DMS 273 (cell line): ENCODE results near the gene CYP2A13.
A peak's percentile ranks its signal among the peaks of the same experiment; 100 is the strongest.
"Not testable (repeated sequence)": the region's sequence is repeated elsewhere in the genome, so short reads cannot be mapped to it uniquely, and the experiment has no call there.

Experiments
- DNase-seq: peaks from one replicate; lab custom pipeline; 2025; ENCODE audit not compliant: unreplicated experiment; lab: John Stamatoyannopoulos, UW

The CYP2A13 gene

GRCh38 chr19:41088151-41088550, at the start of gene CYP2A13:
Gene CYP2A13 (plus strand): TSS chr19:41088451. CDS start chr19:41088472, 21 bp downstream.
- no peak for DNase-seq

DNA sequence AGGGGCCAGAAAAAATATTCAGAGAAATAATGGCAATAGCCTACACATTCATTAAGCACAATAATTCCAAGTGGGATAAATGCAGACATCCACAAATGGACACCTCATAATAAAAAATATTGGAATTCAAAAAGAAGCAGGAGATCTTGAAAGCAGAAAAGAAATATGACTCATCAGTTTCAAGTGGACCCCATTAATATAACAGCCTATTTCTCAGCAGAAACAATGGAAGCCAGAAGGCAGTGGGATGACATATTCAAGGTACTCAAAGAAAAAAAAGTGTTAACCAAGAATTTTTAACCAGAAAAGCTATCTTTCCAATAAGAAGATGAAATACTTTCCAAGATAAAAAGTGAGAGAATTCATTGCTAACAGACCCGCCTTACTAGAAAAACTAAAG, 48.4 kb upstream of the CYP2A13 start:
- no peak for DNase-seq

GRCh38 chr19:41045095-41045494, 43.2 kb upstream of the CYP2A13 start:
- DNase-seq: not testable (repeated sequence)

- no peak for DNase-seq
Observed at GRCh38 chr19:41050426-41050825, 37.8 kb upstream of the CYP2A13 start.

DNA sequence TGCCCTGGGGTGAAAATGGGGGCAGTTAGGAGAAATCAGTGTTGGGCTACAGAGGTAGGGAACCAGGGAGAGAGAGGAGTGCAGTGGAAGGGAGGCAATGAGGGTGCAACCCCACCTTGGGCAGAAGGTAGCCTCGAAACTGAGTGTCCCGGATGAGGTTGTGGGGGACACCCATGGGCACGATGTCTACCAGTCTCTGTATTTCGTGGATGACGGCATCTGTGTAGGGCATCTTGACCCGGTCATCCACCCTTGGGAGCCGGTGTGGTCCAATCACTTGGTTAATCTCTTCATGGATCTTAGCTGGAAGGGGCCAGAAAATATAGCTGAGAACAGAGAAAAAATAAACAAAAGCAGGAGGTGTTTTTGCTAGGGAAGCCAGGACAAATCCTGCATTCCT, 36.1 kb upstream of the CYP2A13 start:
- not testable (repeated sequence) for DNase-seq

GRCh38 chr19:41053331-41053730, 34.9 kb upstream of the CYP2A13 start:
- not testable (repeated sequence) for DNase-seq

GRCh38 chr19:41064974-41065569, 23.2 kb upstream of the CYP2A13 start:
- DNase-seq: peak; percentile 21

- no peak for DNase-seq
Observed at GRCh38 chr19:41076286-41076685, 12.0 kb upstream of the CYP2A13 start.

DNA sequence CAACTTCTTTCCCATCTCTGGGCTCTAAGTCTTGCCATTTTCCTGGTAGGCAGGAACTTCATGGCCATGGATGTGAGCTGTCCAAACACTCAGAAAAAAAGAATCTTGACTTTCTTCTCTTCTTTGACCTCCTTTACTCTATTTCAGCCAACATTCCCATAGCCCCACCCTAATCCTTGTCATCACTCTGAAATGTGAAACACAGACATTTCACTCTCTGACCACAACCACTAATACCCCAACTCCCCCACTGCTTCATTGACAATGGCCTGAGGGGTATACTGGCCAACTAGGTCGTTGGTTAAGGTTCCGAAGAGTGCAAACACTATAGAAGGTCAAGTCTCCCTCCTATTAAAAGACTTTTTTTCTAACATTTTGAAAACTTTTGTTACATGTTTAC, 4.7 kb upstream of the CYP2A13 start:
- no peak for DNase-seq

- DNase-seq: no peak
Observed at GRCh38 chr19:41085748-41086415, 2.4 kb upstream of the CYP2A13 start.

DNA sequence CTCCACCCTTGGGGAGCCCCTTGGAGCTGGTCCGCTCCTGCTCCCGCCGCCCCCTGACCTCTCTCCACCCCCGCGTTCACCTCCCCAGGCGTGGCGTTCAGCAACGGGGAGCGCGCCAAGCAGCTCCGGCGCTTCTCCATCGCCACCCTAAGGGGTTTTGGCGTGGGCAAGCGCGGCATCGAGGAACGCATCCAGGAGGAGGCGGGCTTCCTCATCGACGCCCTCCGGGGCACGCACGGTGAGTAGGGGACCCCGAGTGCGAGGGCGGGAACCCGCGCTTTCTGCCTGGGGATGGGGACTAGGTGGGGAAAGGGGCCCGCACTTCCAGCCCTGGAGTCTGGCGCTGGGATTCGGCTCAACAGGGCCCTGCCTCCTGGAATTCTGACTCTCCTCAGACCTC, 1.7 kb downstream of the CYP2A13 start:
- no peak for DNase-seq

GRCh38 chr19:41095703-41096102, 7.5 kb downstream of the CYP2A13 start:
- DNase-seq: no peak

DNA sequence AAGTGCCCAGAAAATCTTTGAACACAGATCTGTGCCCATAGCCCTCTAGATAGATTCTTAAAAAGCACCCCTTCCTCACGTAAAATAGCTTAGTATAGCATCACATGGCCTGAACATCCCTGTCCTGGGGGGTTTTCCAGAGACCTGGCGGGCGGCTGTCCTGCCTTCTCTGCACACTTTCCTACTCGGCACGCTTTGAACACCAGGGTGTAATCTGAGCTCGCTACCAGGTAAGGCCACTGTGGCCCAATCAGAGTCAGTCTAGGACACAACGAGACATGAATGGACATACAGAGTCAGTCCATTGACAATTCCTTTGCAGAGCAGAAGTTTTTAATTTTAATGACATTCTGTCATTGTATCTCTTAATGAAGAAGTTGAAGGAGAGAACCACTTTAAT, 8.1 kb downstream of the CYP2A13 start:
- no peak for DNase-seq

- no peak for DNase-seq
Observed at GRCh38 chr19:41097302-41097701, 9.1 kb downstream of the CYP2A13 start.

DNA sequence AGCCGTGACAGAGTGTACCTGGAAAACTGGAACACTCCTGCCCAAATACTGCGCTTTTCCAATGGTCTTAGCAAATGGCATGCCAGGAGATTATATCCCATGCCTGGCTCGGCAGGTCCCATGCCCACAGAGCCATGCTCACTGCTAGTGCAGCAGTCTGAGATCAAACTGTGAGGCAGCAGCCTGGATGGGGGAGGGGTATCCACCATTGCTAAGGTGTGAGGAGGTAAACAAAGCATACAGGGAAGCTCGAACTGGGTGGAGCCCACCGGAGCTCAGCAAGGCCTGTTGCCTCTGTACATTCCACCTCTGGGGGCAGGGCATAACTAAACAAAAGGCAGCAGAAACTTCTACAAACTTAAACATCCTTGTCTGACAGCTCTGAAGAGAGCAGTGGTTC, 10.5 kb downstream of the CYP2A13 start:
- DNase-seq: no peak

DNA sequence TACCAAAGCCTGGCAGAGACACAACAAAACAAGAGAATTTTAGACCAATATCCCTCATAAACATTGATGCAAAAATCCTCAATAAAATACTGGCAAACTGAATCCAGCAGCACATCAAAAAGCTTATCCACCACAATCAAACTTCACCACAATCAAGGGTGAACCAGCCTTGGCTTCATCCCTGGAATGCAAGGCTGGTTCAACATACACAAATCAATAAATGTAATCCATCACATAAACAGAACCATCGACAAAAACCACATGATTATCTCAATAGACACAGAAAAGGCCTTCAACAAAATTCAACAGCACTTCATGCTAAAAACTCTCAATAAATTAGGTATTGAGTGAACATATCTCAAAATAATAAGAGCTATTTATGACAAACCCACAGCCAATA, 14.0 kb downstream of the CYP2A13 start:
- DNase-seq: not testable (repeated sequence)

GRCh38 chr19:41106177-41106576, 17.9 kb downstream of the CYP2A13 start:
- no peak for DNase-seq

DNA sequence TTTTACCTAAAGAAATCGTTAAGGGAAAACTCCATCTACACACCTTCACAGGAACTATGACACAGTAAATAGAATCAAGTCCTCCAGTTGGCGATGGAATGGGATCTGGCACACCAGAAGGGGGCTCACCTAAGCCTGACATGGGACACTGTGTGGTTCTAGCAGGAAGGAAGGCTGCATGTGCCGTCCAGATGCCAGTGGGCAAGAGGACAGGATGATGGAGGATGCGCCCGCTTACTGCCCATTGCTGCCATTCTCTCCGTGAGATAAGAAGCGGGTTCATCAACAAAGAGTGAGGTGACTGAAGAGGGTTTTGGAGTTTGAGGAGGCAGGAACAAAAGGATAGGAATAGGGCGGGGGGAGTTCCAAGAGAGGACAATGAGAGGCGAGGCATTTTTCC, 23.0 kb downstream of the CYP2A13 start:
- no peak for DNase-seq

DNA sequence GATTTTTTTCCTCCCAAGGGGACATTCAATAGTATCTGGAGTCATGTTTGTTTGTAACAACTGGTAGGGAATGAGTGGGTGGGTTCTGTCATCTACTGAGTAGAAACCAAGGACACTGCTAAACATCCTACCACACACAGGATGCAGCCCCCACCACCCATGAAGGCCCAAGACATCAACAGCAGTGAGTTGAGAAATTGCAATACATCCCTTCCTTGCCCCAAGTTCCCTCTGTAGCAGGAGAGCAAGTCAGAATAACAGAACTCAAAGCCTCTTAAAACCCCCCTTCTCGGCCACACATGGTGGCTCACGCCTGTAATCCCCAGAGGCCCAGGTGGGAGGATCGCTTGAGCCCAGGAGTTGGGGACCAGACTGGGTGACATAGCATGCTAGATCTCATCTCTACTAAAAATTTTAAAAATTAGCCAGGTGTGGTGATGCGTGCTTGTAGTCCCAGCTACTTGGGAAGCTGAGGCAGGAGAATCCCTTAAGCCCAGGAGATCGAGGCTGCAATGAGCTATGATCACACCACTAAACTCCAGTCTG, 23.6 kb downstream of the CYP2A13 start:
- DNase-seq: no peak

DNA sequence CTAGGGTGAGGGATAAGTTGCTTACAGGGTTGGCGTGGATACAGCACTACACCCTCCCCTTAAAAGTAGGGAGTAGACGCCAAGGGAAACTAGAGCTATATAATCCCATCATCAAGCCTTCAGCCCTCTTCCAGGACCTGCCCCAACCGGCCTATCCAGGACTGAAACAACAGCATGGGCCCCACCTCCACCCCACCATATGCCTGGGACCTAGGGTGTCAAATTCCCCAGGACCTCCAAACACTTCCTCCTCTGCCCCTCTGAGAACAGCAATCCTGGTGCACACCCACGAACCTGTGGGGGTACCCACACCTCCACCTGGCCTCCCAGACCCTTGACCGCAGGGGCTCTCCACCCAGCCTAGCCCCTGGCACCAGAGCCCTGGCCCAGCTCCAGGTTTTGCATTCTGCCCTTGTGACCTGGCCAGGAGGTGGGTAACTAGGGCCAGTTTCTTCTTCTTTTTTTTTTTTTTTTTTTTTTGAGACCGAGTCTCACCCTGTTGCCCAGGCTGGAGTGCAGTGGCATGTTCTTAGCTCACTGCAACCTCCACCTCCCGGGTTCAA, 24.6 kb downstream of the CYP2A13 start:
- no peak for DNase-seq

DNA sequence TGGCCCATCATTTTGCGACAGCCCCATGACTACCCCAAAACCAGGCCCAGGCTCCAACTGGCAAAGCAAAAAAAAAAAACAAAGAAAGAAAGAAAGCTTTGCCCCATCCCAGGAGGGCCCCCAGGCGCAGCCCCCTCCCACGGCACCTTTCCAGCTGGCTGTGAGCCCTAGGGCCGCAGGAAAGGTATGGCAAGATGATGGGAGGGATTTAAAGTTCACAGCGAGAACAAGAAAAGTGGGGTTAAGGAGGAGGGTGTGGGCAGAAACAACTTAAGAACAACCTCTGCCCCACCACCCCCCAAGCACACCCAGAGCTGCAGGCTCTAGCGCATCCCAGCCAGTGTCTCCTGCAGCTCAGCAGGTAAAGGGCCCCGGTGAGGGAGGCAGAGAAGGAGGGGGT, 25.9 kb downstream of the CYP2A13 start, which contains the start of gene CYP2F1:
TSS of gene CYP2F1 (plus strand) at position 301 of the 400 bp plus-strand sequence. CDS start 1,757 bp downstream, outside the sequence.
- DNase-seq: no peak

GRCh38 chr19:41116261-41116660, 28.0 kb downstream of the CYP2A13 start:
- no peak for DNase-seq
